ENCODE measurements around the gene NOL3.

- TF ChIP-seq CTCF (IDR thresholded peaks at IDR 0.05) (no peak), POLR2A (IDR thresholded peaks at IDR 0.05) (no peak)
Measured at GRCh38 chr16:67169011-67169451, 1.3 kb upstream of the NOL3 start.

All from right lobe of liver (tissue), 4 donors.